Right lobe of liver (tissue), 4 donors: ENCODE results near the gene CEP72.
"Not testable (repeated sequence)": the region's sequence is repeated elsewhere in the genome, so short reads cannot be mapped to it uniquely, and the experiment has no call there.

Experiments
- CTCF ChIP-seq, 4 donors: fragments of 200-600 bp in 3 of 4; fragments of 450-650 bp in 1 of 4; IDR thresholded peaks; one replicate each; pipeline versions ENCODE4 v1.5.1 to v1.8.0; 2016 to 2022; ENCODE audit warnings: antibody characterized with exemption in 4 of 4, mild to moderate bottlenecking in 2 of 4
- POLR2A ChIP-seq: fragments of 450-650 bp; IDR thresholded peaks from one replicate; pipeline ENCODE4 v1.6.1; 2017; ENCODE audit warnings: antibody characterized with exemption, mild to moderate bottlenecking
- donor health status: DM: no; HTN: no; CAD: no.
- donor health status: DM: no; HTN: no; CAD: no.
- donor health status: DM: no; HTN: yes; CAD: no.

GRCh38 chr5:628351-629205 lies 16.4 kb downstream of the CEP72 start:
- not testable (repeated sequence) for TF ChIP-seq CTCF (IDR thresholded peaks at IDR 0.05); POLR2A
